NCI-H2029 treated with DMSO at 0.1 percent for 48 hours (cell line): ENCODE results near the gene UVSSA.

ENCODE experiments used
- DNase-seq: peaks from one replicate; lab custom pipeline; 2025; lab: John Stamatoyannopoulos, UW

Gene UVSSA

GRCh38 chr4:1349359-1350168, 2.6 kb downstream of the UVSSA start:
- no peak for DNase-seq

- DNase-seq: no peak
These were observed 3.1 kb downstream of the UVSSA start for GRCh38 chr4:1350169-1350520.

DNA sequence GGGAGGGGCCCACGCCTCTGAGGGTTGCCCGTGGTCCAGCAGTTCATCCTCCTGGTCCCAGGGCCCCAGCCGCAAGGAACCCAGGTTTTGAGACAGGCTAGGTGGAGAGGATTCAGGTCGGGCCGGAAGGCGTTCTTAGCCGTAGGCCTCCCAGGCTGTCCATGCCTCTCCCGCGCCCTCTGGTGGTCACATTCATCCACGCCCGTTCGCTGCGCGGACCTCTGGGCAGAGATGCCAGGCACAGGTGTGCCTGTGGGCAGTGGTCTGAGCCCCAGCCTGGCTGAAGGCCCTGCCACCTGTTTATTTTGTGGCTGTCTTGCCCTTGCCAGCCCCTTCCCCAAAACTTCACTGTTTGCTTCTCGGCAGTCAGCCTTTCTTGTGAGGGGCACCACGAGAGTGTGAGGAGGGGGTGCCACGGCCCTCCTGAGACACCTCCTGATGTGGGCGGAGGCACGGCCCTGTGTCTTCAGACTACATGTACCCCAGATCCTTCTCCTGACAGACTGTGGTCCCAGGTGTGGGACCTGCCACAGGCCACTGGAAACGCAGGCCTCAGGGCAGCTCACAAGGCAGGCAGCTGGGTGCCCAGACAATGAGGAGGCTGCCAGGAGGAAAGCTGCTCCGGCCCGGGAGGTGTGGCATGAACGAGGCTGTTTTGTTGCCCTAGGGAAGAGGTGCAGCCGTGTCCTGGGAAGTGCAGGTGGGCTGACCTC, 5.0 kb downstream of the UVSSA start:
- peak; percentile 44 for DNase-seq

DNA sequence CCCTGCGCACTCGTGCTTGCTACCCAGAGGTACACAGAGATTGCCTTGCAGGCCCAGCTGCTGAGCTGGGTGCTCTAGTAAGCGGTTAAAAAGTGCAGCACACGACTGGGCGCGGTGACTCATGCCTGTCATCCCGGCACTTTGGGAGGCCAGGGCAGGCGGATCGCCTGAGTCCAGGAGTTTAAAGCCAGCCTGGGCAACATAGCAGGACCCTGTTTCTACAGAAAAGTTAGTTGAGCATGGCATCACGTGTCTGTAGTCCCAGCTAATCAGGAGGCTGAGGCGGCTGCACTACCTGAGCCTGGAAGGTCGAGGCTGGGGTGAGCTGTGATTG, 5.5 kb downstream of the UVSSA start:
- DNase-seq: no peak

GRCh38 chr4:1353186-1354055, 6.4 kb downstream of the UVSSA start:
- no peak for DNase-seq

DNA sequence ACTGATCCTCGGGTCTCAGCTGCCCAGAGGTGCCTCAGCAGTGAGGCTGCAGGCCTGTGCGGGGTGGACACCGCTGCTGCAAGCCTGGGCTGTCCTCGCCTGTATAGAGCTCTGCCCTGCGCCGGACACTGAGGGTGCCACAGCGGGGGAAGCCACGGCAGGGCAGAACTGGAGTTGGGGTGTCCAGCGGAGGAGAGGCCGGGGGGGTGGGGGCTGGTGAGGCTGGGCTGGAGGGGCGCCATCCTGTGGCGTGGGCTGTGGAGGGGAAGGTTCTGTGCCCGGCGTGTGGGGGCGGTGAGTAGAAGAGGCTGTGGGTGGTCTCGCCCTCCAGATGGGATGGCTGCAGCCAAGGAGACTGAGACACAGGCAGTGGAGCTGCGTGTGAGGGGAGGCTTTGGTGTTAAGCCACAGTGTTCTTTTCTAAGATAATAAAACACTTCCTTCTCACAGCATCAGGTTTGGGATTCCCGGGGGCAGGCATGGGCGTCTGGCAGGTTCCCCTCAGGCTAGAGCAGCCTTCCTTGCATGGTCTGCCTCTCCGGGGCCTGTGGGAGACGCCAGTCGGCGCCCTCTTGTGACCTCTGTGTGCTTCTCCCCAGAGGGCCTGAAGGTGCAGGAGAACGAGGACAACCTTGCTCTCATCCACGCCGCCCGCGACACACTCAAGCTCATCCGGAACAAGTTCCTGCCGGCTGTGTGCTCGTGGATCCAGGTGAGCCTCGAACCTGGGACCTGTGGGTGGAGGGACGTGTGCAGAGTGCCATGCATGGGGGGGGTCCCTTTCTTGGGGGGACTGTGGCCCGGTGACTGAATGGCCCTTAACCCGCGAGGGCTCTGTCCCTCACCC, 7.4 kb downstream of the UVSSA start:
- no peak for DNase-seq

DNA sequence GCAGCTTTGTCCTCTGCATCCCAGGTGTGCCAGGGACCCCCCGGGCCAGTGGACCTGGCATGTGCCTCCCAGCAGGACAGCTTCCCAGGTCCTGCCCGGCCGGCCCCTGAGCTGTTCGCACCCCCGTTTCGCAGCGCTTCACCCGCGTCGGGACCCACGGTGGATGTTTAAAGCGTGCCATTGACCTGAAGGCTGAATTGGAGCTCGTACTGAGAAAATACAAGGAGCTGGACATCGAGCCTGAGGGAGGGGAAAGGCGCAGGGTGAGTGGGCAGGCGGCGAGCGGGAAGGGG, 7.9 kb downstream of the UVSSA start:
- no peak for DNase-seq

DNA sequence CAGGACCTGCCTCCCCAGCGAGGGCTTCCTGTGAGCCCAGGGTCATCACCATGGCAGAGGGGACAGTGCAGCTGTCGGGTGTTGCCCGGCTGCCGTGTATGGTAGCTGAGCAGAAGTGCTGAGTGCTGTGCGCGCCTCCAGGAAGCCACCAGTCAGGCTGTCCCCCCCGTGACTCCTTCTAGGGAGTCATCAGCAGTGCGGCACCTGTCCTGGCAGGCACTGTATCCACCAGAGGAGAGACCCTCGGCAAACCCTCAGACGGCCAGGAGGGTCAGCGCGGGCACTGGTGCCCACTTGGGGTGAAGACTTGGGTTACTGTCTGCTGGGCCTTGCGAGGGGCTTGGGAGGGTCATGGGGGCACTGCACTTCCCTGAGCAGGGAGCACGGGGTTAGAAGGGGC, 8.4 kb downstream of the UVSSA start:
- no peak for DNase-seq

DNA sequence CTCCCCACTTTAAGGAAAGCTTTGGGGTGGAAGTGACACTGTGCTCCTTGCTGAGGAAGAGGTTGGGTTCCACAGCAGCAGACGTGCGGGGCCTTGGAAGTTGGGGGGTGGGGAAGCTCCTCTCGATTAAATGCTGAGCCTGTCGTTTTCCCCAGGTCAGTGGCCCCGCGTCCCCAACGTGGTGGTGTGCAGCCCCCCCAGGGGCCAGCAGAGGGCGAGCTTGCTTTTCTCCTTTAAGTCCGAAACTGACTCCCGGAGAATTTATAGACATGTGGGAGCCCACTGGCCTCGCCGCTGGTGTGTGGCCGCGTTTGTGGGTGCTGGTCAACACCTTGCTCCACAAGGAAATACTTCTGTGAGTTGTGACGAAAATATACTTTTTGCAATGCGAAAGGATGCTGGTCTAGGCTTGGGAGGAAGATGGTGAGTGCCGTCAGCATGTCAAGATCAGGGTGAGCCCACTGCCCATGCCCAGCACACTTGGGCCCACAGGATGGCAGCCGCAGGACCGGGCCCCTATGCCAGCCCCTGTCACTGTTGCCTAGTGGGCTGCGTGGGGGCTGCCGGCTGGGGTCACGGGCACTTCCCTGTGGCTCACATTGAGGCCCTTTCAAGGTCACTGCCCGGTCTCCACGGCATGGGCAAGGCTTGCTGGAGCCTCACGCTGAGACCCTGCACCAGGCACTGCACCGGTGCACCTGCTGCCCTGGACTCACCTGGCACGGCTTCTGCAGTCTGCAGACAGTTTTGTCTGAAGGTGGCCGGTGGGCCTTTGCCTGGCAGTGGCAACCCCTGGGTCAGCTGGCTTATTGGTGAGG, 9.4 kb downstream of the UVSSA start:
- no peak for DNase-seq

- DNase-seq: no peak
These were observed 10.6 kb downstream of the UVSSA start for GRCh38 chr4:1357356-1358248.

DNA sequence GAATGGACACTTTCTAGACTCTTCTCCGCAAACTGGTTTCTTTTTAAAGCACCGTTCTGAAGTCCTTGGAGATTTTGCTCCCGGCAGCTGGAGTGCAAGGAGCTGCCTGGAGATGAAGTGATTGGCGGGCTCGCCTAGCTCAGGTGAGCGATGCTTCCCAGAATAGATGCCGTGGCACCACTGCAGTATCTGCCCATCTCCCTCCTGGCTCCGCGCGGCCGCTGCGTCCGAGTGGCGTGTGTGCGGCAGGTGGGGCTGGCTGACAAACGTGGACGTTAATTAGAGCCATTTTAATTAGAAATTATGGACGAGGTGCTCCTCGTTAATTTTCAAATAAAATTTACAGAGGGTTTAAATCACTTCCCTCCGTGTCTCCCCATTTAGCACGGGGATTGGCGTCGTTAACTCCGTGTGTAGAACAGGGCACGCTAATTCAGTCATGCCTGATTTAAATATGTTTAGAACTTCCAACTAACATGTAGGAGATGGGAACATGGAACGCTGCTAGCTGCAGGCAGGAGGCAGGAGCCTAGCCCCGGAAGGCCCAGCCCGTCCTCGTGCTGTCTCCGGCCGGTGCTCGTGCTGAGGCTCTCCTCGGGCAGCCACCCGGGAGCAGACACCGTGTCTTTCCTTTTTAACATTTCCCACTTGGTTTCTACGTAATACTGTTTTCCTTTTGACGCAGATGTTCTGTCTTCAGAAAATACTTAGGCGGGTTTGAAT, 11.6 kb downstream of the UVSSA start:
- no peak for DNase-seq

GRCh38 chr4:1359144-1359501, 12.1 kb downstream of the UVSSA start:
- no peak for DNase-seq

GRCh38 chr4:1359976-1360375, 13.0 kb downstream of the UVSSA start:
- no peak for DNase-seq

- DNase-seq: no peak
These were observed 13.6 kb downstream of the UVSSA start for GRCh38 chr4:1360423-1361283.

DNA sequence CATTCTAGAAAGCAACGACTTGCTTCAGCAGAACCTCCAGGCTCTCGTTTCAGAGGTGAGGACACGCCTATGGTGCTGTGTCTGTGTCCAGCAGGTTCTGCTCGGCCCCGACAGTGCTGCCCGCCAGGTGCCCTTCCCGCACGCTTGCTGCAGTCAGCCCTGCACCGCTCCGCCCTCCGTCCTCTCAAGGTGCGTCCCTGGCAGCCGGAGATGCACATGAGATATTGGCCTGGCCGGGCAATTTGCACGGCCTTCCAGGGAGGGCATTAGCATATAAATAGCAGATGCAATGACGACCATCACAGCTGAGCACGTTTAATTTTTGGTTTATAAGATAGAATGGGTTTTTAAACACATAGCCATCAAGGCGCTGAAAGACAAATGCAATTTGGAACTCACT, 14.4 kb downstream of the UVSSA start:
- no peak for DNase-seq

DNA sequence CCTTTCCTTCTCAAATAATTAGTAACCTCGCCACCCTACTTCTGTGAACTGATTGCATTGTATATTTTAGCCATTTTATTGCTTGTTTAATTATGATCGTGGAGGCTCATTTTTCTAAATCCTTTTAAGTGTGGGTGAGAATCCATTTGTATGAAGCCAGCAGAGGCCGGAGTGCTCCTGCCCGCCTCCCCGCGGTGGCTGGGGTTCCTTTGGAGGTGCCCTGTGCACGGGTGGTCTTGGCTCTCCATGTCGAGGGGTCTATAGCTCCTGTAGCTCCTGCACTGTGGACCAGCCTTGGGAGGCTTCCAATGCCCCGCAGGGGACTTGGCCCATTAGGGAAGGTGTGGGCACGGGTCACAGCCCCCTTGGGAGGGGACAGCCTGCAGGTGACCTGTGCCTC, 15.0 kb downstream of the UVSSA start:
- DNase-seq: no peak

DNA sequence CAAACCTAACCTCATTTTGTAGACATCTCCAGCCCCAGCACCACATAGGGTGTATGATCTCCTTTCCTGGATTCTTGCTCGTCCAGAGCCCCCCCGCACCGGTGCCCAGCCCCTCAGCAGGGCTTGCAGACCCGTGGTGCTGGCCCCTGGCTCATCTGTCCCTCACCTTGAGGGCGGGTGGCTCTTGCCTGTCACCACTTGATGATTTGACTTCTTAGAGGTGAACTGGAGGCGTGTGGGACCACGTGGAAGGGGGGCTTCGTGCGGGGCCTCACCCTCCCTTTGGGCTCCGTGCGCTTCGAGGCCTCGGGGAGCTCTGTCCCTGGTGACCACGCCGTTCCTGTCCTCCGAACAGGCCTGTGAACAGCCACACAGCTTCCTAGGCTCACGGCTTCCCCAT, 15.5 kb downstream of the UVSSA start:
- DNase-seq: no peak

GRCh38 chr4:1363513-1363912, 16.5 kb downstream of the UVSSA start:
- DNase-seq: no peak

DNA sequence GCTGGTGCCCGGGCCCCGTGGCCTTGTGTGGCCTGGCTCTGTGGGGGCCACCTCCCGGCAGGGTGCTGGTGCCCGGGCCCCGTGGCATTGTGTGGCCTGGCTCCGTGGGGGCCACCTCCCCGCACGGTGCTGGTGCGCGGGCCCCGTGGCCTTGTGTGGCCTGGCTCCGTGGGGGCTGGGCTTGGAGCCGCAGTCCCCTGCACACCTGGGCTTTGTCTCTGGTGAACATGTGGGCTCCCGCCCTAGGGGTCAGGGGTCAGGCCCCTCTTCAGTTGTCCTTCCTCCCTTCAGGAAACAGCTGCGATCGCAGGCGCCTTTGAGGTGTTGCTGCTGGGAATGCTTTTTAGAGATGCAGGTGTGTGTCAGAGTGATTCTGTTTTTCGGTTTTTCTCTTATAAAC, 17.2 kb downstream of the UVSSA start:
- DNase-seq: no peak
